ENCODE measurements around the gene TKT. TPM values are rescaled to one million over a fixed set of nuclear protein-coding genes. Genes with fewer than 3 reads are reported as not detected.

Gene TKT
- total and polyA plus RNA-seq, 2 of the 13 experiments (the other 11 are each of a cell fraction or from before 2014, with no cell fraction given) = 150 to 238 TPM

DNA sequence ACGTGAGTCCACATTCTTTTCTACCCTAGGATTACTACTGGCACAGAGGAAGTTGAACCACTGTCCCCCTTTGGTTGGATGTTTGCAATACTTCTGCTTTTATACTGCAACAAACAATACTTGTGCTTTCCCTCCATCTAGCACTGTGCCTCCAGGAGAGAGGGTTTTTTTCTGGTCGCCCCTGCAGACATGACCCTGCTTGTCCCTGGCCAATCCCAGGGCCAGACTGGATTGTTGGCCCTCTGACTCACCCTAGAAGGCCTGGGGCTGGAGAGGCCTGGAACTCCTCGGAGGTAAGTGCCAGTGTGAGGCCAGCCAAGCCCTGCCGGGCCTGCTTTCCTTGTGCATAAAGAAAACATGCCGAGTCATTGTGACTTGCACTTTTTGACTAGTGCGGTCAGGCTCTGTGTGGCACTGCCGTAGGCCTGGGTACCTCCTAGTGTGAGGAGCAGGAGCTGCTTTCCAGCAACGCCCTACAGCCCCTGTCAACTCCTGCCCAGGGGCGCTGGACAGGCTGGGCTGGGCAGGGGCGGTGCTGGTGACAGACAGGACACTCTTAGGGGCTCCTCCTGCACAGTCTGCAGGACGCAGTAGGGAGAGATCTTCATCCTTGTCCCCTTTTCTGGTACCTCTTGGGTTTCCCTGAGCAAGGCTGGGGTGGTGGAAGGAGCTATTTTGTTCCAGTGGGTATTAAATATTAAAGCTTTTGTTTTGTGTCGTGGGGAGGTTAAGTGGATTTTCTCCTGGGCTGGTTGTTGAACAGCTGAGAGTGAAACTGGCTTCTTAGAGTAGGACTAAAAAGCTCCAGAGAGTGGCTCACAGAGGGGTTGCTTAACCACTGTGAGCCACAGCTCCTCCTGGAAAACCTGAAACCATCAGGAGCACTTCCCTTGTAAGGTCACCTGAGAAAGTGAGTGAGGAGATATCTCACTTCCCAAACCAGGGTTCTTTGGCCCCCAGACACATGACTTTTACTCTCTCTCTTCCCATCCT is 14.4 kb upstream of the TKT start (continued):
- TF ChIP-seq ZNF513 (CRISPR knock-in tag; conservative IDR thresholded peaks at IDR 0.05) (no peak), HES4 (CRISPR knock-in tag; IDR thresholded peaks at IDR 0.05; ENCODE audit: borderline replicate concordance) (no peak), SP4 (CRISPR knock-in tag; IDR thresholded peaks at IDR 0.05) (peak; percentile 70), NFKB2 (CRISPR knock-in tag; IDR thresholded peaks at IDR 0.05; ENCODE audit: borderline replicate concordance) (0 out of 2 replicates have a peak, but pooled peaks have one; percentile 53), KAT2B (IDR thresholded peaks at IDR 0.05; ENCODE audit: borderline replicate concordance, low read depth, low read length) (no peak), GZF1 (CRISPR knock-in tag; IDR thresholded peaks at IDR 0.05) (0 out of 2 replicates have a peak, but pooled peaks have one; percentile 23), SP1 (IDR thresholded peaks at IDR 0.05) (no peak), SP1 (CRISPR knock-in tag; IDR thresholded peaks at IDR 0.05) (no peak), RAD51 (IDR thresholded peaks at IDR 0.05; ENCODE audit: borderline replicate concordance) (no peak), SRY (CRISPR knock-in tag; IDR thresholded peaks at IDR 0.05) (no peak), SNAPC4 (CRISPR knock-in tag; IDR thresholded peaks at IDR 0.05) (no peak), CREM (IDR thresholded peaks at IDR 0.05) (peak; percentile 25; the same call in 1 of the 2 replicates), CREM (CRISPR knock-in tag; IDR thresholded peaks at IDR 0.05) (no peak), ZNF780A (CRISPR knock-in tag; IDR thresholded peaks at IDR 0.05) (no peak), IKZF4 (CRISPR knock-in tag; IDR thresholded peaks at IDR 0.05; ENCODE audit: borderline replicate concordance, low read depth, not compliant biosample characterization) (no peak), TGIF2 (CRISPR knock-in tag; IDR thresholded peaks at IDR 0.05) (no peak), KLF9 (CRISPR knock-in tag; IDR thresholded peaks at IDR 0.05; ENCODE audit: low read depth) (no peak), SAP130 (CRISPR knock-in tag; IDR thresholded peaks at IDR 0.05; ENCODE audit: low read depth) (peak; percentile 93)
- TF ChIP-seq, protein P1, sequence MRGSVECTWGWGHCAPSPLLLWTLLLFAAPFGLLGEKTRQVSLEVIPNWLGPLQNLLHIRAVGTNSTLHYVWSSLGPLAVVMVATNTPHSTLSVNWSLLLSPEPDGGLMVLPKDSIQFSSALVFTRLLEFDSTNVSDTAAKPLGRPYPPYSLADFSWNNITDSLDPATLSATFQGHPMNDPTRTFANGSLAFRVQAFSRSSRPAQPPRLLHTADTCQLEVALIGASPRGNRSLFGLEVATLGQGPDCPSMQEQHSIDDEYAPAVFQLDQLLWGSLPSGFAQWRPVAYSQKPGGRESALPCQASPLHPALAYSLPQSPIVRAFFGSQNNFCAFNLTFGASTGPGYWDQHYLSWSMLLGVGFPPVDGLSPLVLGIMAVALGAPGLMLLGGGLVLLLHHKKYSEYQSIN (CRISPR knock-in tag; IDR thresholded peaks at IDR 0.05; ENCODE audit: borderline replicate concordance) = no peak
- TF ChIP-seq, protein P2, sequence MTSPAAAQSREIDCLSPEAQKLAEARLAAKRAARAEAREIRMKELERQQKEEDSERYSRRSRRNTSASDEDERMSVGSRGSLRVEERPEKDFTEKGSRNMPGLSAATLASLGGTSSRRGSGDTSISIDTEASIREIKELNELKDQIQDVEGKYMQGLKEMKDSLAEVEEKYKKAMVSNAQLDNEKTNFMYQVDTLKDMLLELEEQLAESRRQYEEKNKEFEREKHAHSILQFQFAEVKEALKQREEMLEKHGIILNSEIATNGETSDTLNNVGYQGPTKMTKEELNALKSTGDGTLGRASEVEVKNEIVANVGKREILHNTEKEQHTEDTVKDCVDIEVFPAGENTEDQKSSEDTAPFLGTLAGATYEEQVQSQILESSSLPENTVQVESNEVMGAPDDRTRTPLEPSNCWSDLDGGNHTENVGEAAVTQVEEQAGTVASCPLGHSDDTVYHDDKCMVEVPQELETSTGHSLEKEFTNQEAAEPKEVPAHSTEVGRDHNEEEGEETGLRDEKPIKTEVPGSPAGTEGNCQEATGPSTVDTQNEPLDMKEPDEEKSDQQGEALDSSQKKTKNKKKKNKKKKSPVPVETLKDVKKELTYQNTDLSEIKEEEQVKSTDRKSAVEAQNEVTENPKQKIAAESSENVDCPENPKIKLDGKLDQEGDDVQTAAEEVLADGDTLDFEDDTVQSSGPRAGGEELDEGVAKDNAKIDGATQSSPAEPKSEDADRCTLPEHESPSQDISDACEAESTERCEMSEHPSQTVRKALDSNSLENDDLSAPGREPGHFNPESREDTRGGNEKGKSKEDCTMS (CRISPR knock-in tag; conservative IDR thresholded peaks at IDR 0.05) = no peak
